Loucy (cell line): Measurements from ENCODE around the gene GID8.

ENCODE experiments used
- H2AFZ ChIP-seq: fragments of 200-600 bp; sonication (generic); 2 replicates; pipeline ENCODE4 v1.6.0; 2016; ENCODE audit warnings: antibody characterized with exemption, mild to moderate bottlenecking, low read length, moderate library complexity
- H3F3A ChIP-seq: fragments of 200-600 bp; 2 replicates; pipeline ENCODE4 v1.6.0; 2016; ENCODE audit warnings: antibody characterized with exemption, low read depth, mild to moderate bottlenecking
- H3K27me3 ChIP-seq: fragments of 200-600 bp; sonication (generic); 2 replicates; pipeline ENCODE4 v1.6.1; 2014; ENCODE audit warnings: low read length, mild to moderate bottlenecking; ENCODE audit not compliant: insufficient read depth, poor library complexity, severe bottlenecking
- H3K36me3 ChIP-seq: fragments of 200-600 bp; sonication (generic); 2 replicates; pipeline ENCODE4 v1.6.1; 2016; ENCODE audit warnings: low read length; ENCODE audit not compliant: insufficient read depth
- H3K4me1 ChIP-seq: fragments of 200-600 bp; sonication (generic); 2 replicates; pipeline ENCODE4 v1.5.1; 2014; ENCODE audit warnings: low read length, mild to moderate bottlenecking; ENCODE audit not compliant: insufficient read depth, poor library complexity, severe bottlenecking
- H3K4me2 ChIP-seq: fragments of 200-600 bp; sonication (generic); 2 replicates; pipeline ENCODE4 v1.6.0; 2014; ENCODE audit warnings: antibody characterized with exemption, low read length, low read depth, mild to moderate bottlenecking; ENCODE audit not compliant: poor library complexity, severe bottlenecking
- H3K4me3 ChIP-seq: fragments of 200-600 bp; sonication (generic); 2 replicates; pipeline ENCODE4 v1.5.1; 2014; ENCODE audit warnings: low read length, mild to moderate bottlenecking, mixed read lengths; ENCODE audit not compliant: poor library complexity, severe bottlenecking
- H3K79me2 ChIP-seq: fragments of 200-600 bp; sonication (generic); 2 replicates; pipeline ENCODE4 v1.6.1; 2014; ENCODE audit warnings: low read length; ENCODE audit not compliant: insufficient read depth
- H3K9ac ChIP-seq: fragments of 200-600 bp; sonication (generic); 2 replicates; pipeline ENCODE4 v1.6.0; 2014; ENCODE audit warnings: mild to moderate bottlenecking, low read depth, low read length, moderate library complexity; ENCODE audit not compliant: poor library complexity, severe bottlenecking
- H3K9me2 ChIP-seq: fragments of 200-600 bp; sonication (generic); replicated peaks from 2 replicates; pipeline ENCODE4 v1.6.1; 2016; ENCODE audit warnings: low read depth, low read length, mixed read lengths
- H3K9me3 ChIP-seq: fragments of 200-600 bp; sonication (generic); 2 replicates; pipeline ENCODE4 v1.6.1; 2014; ENCODE audit warnings: mild to moderate bottlenecking, antibody characterized with exemption, low read length, low read depth; ENCODE audit not compliant: insufficient read depth
- H4K20me1 ChIP-seq: fragments of 200-600 bp; sonication (generic); 2 replicates; pipeline ENCODE4 v1.6.0; 2014; ENCODE audit warnings: antibody characterized with exemption, low read length, mild to moderate bottlenecking; ENCODE audit not compliant: insufficient read depth, poor library complexity, severe bottlenecking
- EZH2phosphoT487 ChIP-seq: fragments of 200-600 bp; IDR thresholded peaks from 2 replicates; pipeline ENCODE4 v1.6.1; 2018; ENCODE audit warnings: antibody characterized with exemption, mild to moderate bottlenecking, moderate library complexity, borderline replicate concordance
- TF ChIP-seq, protein P1 (sequence below): fragments of 200-600 bp; sonication (generic); conservative IDR thresholded peaks from 2 replicates; pipeline ENCODE4 v1.5.1; 2014; ENCODE audit warnings: mild to moderate bottlenecking, antibody characterized with exemption, low read length

GID8 gene

DNA sequence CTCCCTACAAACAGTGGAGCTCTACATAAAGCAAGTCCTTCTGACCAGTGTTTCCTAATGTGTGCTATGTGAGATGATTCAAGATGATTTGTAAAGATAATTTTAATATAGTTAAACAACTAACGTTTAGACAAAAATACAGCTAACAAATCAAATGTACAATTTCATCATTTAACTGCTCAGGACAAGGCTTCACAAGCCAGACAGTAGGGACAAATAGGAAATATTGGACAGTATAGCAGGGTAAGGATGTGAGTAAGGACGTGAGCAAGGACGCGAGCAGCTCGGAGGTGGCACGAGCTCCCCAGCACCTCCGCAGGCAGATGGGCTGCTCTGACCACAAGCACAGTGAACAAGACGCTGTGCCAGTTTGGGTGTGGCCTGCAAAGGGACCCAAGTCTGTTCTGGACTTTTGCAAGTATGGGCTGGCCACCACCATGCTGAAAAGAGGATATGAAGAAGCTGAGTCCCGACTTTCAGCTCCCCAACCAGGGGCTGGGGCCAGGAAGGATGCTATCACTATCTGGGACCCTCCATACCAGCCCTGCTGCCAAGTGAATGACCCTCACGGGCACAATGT lies 26.2 kb upstream of the GID8 start:
- H3K4me3 ChIP-seq = no peak overlapping the region
- H3F3A ChIP-seq = no peaks in the 10 kb centered on the region; the same call in 1 of the 2 replicates
- no peak for TF ChIP-seq EZH2phosphoT487
- TF ChIP-seq, protein P1, sequence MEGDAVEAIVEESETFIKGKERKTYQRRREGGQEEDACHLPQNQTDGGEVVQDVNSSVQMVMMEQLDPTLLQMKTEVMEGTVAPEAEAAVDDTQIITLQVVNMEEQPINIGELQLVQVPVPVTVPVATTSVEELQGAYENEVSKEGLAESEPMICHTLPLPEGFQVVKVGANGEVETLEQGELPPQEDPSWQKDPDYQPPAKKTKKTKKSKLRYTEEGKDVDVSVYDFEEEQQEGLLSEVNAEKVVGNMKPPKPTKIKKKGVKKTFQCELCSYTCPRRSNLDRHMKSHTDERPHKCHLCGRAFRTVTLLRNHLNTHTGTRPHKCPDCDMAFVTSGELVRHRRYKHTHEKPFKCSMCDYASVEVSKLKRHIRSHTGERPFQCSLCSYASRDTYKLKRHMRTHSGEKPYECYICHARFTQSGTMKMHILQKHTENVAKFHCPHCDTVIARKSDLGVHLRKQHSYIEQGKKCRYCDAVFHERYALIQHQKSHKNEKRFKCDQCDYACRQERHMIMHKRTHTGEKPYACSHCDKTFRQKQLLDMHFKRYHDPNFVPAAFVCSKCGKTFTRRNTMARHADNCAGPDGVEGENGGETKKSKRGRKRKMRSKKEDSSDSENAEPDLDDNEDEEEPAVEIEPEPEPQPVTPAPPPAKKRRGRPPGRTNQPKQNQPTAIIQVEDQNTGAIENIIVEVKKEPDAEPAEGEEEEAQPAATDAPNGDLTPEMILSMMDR = no peak
- peaks cover 14% of the 10 kb centered on the region for H3K4me1 ChIP-seq
- H3K79me2 ChIP-seq = peaks cover 98% of the 10 kb centered on the region
- no peak overlapping the region for H2AFZ ChIP-seq
- no peak overlapping the region for H3K9ac ChIP-seq
- H4K20me1 ChIP-seq = peaks cover 89% of the 10 kb centered on the region
- H3K4me2 ChIP-seq = no peak overlapping the region
- no peaks in the 10 kb centered on the region for H3K9me3 ChIP-seq
- peaks cover 68% of the 10 kb centered on the region for H3K36me3 ChIP-seq
- H3K9me2 ChIP-seq = no peaks in the 10 kb centered on the region
- no peaks in the 10 kb centered on the region for H3K27me3 ChIP-seq

DNA sequence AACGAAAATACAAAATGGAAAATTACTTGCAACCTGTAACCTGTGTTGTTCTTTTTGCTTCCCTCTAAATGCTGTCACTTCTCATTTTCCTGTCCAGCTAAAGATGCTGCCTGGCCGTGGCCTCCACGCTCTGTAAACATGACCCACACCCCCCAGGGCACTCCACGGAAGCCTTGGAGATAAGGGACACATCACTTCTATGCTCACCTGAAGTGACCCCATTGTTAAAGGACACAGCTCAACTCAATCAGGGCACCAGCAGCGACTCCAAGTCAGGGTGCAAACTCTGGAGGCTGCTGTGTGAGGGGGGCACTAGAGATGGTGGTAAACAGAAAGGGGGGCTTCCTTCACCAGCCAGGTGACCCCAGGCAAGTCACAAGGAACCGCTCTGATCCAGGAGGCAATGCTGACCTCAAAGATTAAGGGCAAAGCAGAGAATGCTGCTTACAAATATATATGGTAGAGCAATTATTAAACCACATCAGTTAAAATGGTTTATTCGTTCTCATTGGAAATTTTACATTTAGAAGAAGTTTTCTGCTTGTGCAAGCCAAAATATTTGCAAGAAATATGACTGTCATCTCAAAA lies 24.8 kb upstream of the GID8 start:
- H3K36me3 ChIP-seq = peaks cover 54% of the 10 kb centered on the region; the same call in 1 of the 2 replicates
- TF ChIP-seq, protein P1 = no peak
- TF ChIP-seq EZH2phosphoT487 = no peak
- no peak overlapping the region for H3K9ac ChIP-seq
- no peaks in the 10 kb centered on the region for H3F3A ChIP-seq
- H3K9me2 ChIP-seq = no peaks in the 10 kb centered on the region
- no peaks in the 10 kb centered on the region for H3K27me3 ChIP-seq
- H3K9me3 ChIP-seq = no peaks in the 10 kb centered on the region
- no peak overlapping the region for H3K4me3 ChIP-seq
- peaks cover 100% of the 10 kb centered on the region for H3K79me2 ChIP-seq
- no peak overlapping the region for H2AFZ ChIP-seq
- H3K4me1 ChIP-seq = peaks cover 26% of the 10 kb centered on the region
- H4K20me1 ChIP-seq = peaks cover 93% of the 10 kb centered on the region
- H3K4me2 ChIP-seq = no peak overlapping the region

DNA sequence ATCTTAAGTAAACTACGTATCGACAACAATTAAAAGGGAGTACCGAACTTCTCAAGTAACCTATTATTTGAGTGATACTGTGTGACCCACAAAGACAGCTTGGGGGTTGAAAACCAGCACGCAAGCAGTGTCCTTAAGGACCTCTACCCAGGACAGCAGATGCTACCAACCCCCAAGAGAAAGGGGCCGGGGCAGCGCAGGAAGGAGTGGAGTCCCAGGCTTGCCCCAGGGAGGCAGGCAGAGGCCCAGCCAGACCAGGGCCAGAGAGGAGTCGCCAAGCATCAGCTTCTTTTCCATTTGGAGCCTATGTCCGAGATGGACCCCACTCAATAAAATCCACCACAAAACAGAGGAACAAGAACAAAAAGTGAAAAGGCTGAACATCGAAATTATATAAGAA lies 23.5 kb upstream of the GID8 start:
- Histone ChIP-seq H3K4me2 (peak overlapping the region; percentile 64), H3K36me3 (peaks cover 41% of the 10 kb centered on the region; the same call in 1 of the 2 replicates), H3K4me3 (no peak overlapping the region)

More for the DNA sequence above, 23.5 kb upstream of the GID8 start:
- TF ChIP-seq, protein P1 = no peak
- no peak for TF ChIP-seq EZH2phosphoT487
- H2AFZ ChIP-seq = no peak overlapping the region
- H3K4me1 ChIP-seq = peaks cover 37% of the 10 kb centered on the region
- no peaks in the 10 kb centered on the region for H3F3A ChIP-seq
- no peaks in the 10 kb centered on the region for H3K9me3 ChIP-seq
- no peak overlapping the region for H3K9ac ChIP-seq
- peaks cover 100% of the 10 kb centered on the region for H3K79me2 ChIP-seq
- H3K9me2 ChIP-seq = no peaks in the 10 kb centered on the region
- H3K27me3 ChIP-seq = no peaks in the 10 kb centered on the region
- H4K20me1 ChIP-seq = peaks cover 98% of the 10 kb centered on the region
